HG03565 (cell line): ENCODE measurements around the gene C2orf49.

Experiments
- ATAC-seq: cut with Tn5 transposase; IDR thresholded peaks from one replicate; pipeline ENCODE4 v1.9.1; 2021; ENCODE audit warnings: mild to moderate bottlenecking, moderate library complexity; ENCODE audit not compliant: unreplicated experiment

Gene C2orf49

GRCh38 chr2:105337122-105338019 is at the start of gene C2orf49:
C2orf49 (plus strand) TSS chr2:105337540; CDS start chr2:105337588, 48 bp downstream.
- ATAC-seq = peak; percentile 85

- no peak for ATAC-seq
Measured at GRCh38 chr2:105287692-105288091, 49.6 kb upstream of the C2orf49 start.

- no peak for ATAC-seq
Measured at GRCh38 chr2:105288133-105288532, 49.2 kb upstream of the C2orf49 start.

- no peak for ATAC-seq
Measured at GRCh38 chr2:105290981-105291660, 46.2 kb upstream of the C2orf49 start.

GRCh38 chr2:105291981-105292380 is 45.4 kb upstream of the C2orf49 start:
- no peak for ATAC-seq

- no peak for ATAC-seq
Measured at GRCh38 chr2:105294046-105294445, 43.3 kb upstream of the C2orf49 start.

GRCh38 chr2:105294844-105295481 is 42.4 kb upstream of the C2orf49 start:
- ATAC-seq = no peak

GRCh38 chr2:105296017-105296611 is 41.2 kb upstream of the C2orf49 start:
- ATAC-seq = no peak

- no peak for ATAC-seq
Measured at GRCh38 chr2:105297216-105297615, 40.1 kb upstream of the C2orf49 start.

GRCh38 chr2:105298017-105298416 is 39.3 kb upstream of the C2orf49 start:
- ATAC-seq = no peak

GRCh38 chr2:105299290-105299689 is 38.0 kb upstream of the C2orf49 start:
- ATAC-seq = no peak

GRCh38 chr2:105301646-105302045 is 35.7 kb upstream of the C2orf49 start:
- ATAC-seq = no peak

GRCh38 chr2:105307146-105307545 is 30.2 kb upstream of the C2orf49 start:
- no peak for ATAC-seq

- no peak for ATAC-seq
Measured at GRCh38 chr2:105307550-105307949, 29.8 kb upstream of the C2orf49 start.

GRCh38 chr2:105307962-105308361 is 29.4 kb upstream of the C2orf49 start:
- no peak for ATAC-seq

GRCh38 chr2:105308382-105309146 is 28.8 kb upstream of the C2orf49 start:
- ATAC-seq = no peak

- peak; percentile 54 for ATAC-seq
Measured at GRCh38 chr2:105309147-105309545, 28.2 kb upstream of the C2orf49 start.

GRCh38 chr2:105313877-105314276 is 23.5 kb upstream of the C2orf49 start:
- ATAC-seq = no peak

- peak; percentile 58 for ATAC-seq
Measured at GRCh38 chr2:105315314-105315713, 22.0 kb upstream of the C2orf49 start.

GRCh38 chr2:105317937-105318336 is 19.4 kb upstream of the C2orf49 start:
- no peak for ATAC-seq
